Measurements from ENCODE around the gene OPN4. TPM values are rescaled to one million over a fixed set of nuclear protein-coding genes. Genes with fewer than 3 reads are reported as not detected.

OPN4 gene
- total and polyA plus RNA-seq, 2 of the 13 experiments (the other 11 are each of a cell fraction or from before 2014, with no cell fraction given) = not detected

DNA sequence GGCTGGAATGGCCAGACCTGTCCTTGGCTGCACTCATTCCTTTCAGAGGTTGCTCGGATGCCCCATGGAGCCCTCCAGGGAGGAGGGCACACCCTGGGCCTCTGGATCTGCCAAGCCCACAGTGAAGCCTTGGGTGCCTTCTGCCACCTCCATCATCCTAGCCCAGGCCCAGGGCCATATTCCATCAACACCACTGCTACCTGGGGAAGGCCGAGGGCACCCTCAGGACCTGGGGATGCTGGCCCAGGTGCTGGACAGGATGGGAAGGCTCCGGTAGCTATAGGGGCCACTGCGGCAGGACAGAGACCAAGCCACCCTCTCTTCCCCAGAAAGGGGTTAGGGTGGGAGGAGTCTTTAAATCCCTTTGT, 810 bp downstream of the OPN4 start (continued):
- TF ChIP-seq, protein P1, sequence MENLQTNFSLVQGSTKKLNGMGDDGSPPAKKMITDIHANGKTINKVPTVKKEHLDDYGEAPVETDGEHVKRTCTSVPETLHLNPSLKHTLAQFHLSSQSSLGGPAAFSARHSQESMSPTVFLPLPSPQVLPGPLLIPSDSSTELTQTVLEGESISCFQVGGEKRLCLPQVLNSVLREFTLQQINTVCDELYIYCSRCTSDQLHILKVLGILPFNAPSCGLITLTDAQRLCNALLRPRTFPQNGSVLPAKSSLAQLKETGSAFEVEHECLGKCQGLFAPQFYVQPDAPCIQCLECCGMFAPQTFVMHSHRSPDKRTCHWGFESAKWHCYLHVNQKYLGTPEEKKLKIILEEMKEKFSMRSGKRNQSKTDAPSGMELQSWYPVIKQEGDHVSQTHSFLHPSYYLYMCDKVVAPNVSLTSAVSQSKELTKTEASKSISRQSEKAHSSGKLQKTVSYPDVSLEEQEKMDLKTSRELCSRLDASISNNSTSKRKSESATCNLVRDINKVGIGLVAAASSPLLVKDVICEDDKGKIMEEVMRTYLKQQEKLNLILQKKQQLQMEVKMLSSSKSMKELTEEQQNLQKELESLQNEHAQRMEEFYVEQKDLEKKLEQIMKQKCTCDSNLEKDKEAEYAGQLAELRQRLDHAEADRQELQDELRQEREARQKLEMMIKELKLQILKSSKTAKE (CRISPR knock-in tag; IDR thresholded peaks at IDR 0.05; ENCODE audit: borderline replicate concordance) = no peak
- TF ChIP-seq HNF4A (CRISPR knock-in tag; IDR thresholded peaks at IDR 0.05) = no peak
- no peak for TF ChIP-seq TSC22D2 (CRISPR knock-in tag; IDR thresholded peaks at IDR 0.05; ENCODE audit: borderline replicate concordance)
- no peak for TF ChIP-seq RFX1 (IDR thresholded peaks at IDR 0.05)
- no peak for TF ChIP-seq ATF7-NPFF (CRISPR knock-in tag; IDR thresholded peaks at IDR 0.05; ENCODE audit: low read depth)
- no peak for TF ChIP-seq ATAD3A (CRISPR knock-in tag; IDR thresholded peaks at IDR 0.05)
- TF ChIP-seq SAP130 (CRISPR knock-in tag; IDR thresholded peaks at IDR 0.05; ENCODE audit: low read depth) = no peak

DNA sequence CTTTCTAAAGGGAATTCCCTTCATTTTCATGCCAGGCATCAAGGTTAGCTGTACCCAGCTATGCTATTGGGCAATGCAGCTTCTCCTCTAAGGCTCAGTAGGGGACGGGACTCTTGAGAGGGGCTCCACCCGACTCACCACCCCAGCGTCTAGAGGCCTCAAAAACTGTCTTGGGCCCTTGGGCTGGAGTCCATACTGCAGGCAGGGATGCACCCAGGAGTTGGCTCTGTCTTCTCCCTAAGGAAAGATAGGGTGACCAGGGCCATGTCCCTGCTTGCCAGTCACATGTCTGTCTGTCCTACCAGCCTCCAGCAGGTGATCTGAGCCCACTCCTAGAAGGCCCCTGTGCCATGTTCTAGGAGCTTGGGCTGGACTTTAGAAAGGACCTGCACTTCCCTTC, 1.2 kb downstream of the OPN4 start:
- FAIRE-seq (no peak), DNase-seq (ENCODE audit: low spot score) (no peak), ATAC-seq (no peak)
- no peaks in the 10 kb centered on the region for H4K20me1 ChIP-seq (ENCODE audit: insufficient read depth, low read length)
- no TSS peak for BruUV-seq (replicated peaks)
- intact Hi-C loops (cut with micrococcal nuclease; ENCODE audit: unreplicated experiment) = no loop called here
- no peak overlapping the region for H3K4me3 ChIP-seq (replicated peaks in 1 of 3; ENCODE audit: insufficient read depth in 1 of 3, low read depth in 2 of 3, low read length in 3 of 3)
- in situ Hi-C loops (cut with HindIII; ENCODE audit: extremely low pct_ligation_motif_present, low pct_unique_long_range_greater_than_20kb) = no loop called here
- no peaks in the 10 kb centered on the region for H3K36me3 ChIP-seq (replicated peaks in 1 of 2; ENCODE audit: control insufficient read depth in 1 of 2, insufficient read depth in 2 of 2, low read length in 2 of 2)
- H3K79me2 ChIP-seq (ENCODE audit: insufficient read depth, low read length) = no peaks in the 10 kb centered on the region
- TF ChIP-seq FOSL1 (CRISPR knock-in tag; IDR thresholded peaks at IDR 0.05; ENCODE audit: borderline replicate concordance) = no peak
- TF ChIP-seq, protein P2, sequence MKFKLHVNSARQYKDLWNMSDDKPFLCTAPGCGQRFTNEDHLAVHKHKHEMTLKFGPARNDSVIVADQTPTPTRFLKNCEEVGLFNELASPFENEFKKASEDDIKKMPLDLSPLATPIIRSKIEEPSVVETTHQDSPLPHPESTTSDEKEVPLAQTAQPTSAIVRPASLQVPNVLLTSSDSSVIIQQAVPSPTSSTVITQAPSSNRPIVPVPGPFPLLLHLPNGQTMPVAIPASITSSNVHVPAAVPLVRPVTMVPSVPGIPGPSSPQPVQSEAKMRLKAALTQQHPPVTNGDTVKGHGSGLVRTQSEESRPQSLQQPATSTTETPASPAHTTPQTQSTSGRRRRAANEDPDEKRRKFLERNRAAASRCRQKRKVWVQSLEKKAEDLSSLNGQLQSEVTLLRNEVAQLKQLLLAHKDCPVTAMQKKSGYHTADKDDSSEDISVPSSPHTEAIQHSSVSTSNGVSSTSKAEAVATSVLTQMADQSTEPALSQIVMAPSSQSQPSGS (CRISPR knock-in tag; IDR thresholded peaks at IDR 0.05) = no peak
- no peak for TF ChIP-seq ZNF674 (CRISPR knock-in tag; IDR thresholded peaks at IDR 0.05; ENCODE audit: low read depth)
- TF ChIP-seq, protein P3, sequence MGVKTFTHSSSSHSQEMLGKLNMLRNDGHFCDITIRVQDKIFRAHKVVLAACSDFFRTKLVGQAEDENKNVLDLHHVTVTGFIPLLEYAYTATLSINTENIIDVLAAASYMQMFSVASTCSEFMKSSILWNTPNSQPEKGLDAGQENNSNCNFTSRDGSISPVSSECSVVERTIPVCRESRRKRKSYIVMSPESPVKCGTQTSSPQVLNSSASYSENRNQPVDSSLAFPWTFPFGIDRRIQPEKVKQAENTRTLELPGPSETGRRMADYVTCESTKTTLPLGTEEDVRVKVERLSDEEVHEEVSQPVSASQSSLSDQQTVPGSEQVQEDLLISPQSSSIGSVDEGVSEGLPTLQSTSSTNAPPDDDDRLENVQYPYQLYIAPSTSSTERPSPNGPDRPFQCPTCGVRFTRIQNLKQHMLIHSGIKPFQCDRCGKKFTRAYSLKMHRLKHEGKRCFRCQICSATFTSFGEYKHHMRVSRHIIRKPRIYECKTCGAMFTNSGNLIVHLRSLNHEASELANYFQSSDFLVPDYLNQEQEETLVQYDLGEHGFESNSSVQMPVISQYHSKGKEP (CRISPR knock-in tag; IDR thresholded peaks at IDR 0.05) = no peak
- TF ChIP-seq, protein P4, sequence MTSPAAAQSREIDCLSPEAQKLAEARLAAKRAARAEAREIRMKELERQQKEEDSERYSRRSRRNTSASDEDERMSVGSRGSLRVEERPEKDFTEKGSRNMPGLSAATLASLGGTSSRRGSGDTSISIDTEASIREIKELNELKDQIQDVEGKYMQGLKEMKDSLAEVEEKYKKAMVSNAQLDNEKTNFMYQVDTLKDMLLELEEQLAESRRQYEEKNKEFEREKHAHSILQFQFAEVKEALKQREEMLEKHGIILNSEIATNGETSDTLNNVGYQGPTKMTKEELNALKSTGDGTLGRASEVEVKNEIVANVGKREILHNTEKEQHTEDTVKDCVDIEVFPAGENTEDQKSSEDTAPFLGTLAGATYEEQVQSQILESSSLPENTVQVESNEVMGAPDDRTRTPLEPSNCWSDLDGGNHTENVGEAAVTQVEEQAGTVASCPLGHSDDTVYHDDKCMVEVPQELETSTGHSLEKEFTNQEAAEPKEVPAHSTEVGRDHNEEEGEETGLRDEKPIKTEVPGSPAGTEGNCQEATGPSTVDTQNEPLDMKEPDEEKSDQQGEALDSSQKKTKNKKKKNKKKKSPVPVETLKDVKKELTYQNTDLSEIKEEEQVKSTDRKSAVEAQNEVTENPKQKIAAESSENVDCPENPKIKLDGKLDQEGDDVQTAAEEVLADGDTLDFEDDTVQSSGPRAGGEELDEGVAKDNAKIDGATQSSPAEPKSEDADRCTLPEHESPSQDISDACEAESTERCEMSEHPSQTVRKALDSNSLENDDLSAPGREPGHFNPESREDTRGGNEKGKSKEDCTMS (CRISPR knock-in tag; conservative IDR thresholded peaks at IDR 0.05) = no peak
- WGBS (ENCODE audit: low lambda C conversion rate) = no CpG with 5 or more reads among the region's 3 CpGs
- no peak overlapping the region for H2AFZ ChIP-seq (ENCODE audit: low read length)
- no peaks in the 10 kb centered on the region for H3K9me3 ChIP-seq (ENCODE audit: low read length)
- ChIA-PET CTCF (ENCODE audit: low intra/inter-chr PET ratio, low total read pairs) (no interaction called here), POLR2A (no interaction called here)
- H3K27me3 ChIP-seq (ENCODE audit: control insufficient read depth in 1 of 2, insufficient read depth in 2 of 2, low read length in 2 of 2) = peaks cover 11 to 53% of the 10 kb centered on the region in 2 experiments
- H3K4me1 ChIP-seq (ENCODE audit: insufficient read depth, low read length) = no peaks in the 10 kb centered on the region
- H3K4me2 ChIP-seq (ENCODE audit: low read depth, low read length) = no peak overlapping the region
- no peak overlapping the region for H3K9ac ChIP-seq (ENCODE audit: insufficient read depth, low read depth, low read length)
- no peak overlapping the region for H3K27ac ChIP-seq (ENCODE audit: extremely low read length, insufficient read depth, low read length)
